ENCODE results near the gene SFTA2. TPM values are rescaled to one million over a fixed set of nuclear protein-coding genes. Genes with fewer than 3 reads are reported as not detected.
"Not testable (repeated sequence)": the region's sequence is repeated elsewhere in the genome, so short reads cannot be mapped to it uniquely, and the experiment has no call there.

SFTA2 gene
- not detected in 2 replicates for total RNA-seq (2014; rRNA removed; shearing (Covaris generic))
- not detected in 2 replicates for polyA plus RNA-seq (2014; cell fraction: nucleus; rRNA removed)

DNA sequence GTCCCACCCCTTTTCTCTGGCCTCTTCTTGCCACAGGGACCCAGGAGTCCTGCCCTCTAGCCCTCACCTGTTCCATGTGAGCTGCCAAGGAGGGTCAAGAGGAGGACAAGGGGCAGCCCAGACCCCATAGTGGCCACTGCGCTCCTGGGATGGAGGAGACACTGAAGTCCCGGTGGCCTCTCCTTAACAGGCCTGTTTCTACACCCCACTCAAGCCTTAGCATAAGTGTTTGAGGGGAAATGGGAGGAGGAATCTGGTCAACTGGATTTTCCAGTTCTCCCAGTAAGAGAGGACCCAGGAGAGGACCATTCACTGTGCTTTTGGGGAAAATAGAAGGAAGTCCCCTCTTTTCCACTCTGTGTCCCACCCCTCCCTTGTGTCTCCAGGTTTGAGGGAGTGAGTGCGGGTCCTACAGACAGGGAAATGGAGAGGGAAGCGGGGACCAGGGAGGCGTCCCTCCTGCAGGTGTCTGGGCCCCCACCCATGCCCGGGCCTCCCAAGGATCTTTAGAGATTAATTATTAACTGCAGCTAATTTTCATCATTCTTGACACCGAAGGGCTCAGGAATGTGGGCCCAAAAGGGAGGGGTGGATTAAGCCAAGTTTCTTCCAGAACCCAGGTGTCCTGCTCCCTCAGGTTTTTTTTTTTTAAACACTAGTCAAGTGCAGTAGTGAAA is at the start of gene SFTA2:
Gene SFTA2 (minus strand): TSS at position 202 of the 677 bp plus-strand sequence. CDS start 74 bp downstream, at position 128.
- no peak for DNase-seq (ENCODE audit: extremely low read depth, low read depth)

DNA sequence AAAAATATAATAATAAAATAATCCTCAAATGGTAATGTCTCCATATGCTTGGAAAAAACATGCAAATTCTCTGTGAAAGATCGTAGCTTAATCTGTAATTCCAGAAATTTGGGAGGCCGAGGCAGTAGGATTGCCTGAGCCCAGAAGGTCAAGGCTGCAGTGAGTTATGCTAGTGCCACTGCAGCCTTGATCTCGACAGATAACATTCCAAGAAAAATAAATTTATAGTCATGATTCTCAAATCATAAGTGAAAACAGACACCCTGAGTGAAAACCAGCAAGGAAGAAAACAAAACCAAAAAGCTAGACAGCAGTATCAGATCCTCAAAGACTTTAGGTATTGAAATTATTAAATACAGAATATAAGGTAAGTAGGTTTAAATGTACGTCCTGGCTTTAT is 47.7 kb upstream of the SFTA2 start:
- no peak for DNase-seq (ENCODE audit: extremely low read depth, low read depth)

DNA sequence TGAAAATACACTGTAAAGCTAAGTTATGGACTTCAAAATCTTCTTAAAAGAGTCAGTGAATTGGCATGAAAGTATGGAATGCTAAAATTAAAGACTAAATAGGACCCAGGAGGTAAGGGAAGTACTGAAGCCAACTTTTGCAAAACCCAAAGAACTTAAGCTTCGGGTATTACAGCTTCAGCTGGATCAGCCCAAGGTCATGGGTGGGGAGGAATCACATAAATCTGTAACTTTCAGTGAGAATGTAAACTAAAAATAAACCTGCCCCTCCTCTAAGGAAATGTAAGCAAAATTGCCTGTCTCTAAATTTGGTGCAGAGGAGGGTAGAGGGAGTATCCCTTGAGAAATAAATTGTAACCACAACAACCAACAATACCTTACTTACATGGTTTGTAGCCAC is 47.2 kb upstream of the SFTA2 start:
- DNase-seq (ENCODE audit: extremely low read depth, low read depth), result no peak

DNA sequence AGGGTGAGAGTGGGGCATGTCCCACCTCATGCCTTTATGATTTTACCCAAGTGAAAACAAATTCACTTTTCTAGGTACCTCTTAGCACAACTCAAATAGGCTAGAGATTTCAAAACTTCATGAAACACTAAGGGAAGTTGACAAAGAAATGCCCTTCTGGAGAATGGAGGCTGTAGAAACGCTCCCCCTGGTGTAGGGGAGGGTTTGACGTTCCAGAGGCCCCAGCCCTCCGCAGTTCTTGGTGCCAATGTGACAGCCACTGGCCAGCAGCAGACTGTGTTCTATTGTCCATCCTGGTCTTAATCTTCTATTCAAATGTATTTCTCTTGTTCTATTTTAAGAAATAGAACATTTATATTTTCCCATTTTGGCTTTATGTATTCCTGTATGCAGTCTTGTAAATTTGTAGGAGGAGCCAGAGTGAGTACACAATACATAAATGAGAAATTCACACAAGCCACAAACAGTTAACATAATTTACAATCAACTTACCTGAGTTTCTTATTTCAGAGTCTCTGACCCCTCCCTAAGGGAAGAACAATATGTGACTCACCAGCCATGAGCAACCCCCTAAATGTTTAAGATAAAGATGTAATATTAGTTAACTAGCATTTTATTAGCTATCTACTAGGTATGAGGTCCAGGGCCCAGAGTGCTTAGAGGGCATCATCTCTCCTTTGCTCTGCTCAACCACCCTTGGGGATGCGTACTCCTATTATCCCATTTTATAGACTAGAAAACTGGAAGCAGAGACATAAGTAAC is 42.7 kb upstream of the SFTA2 start:
- no peak for DNase-seq (ENCODE audit: extremely low read depth, low read depth)

DNA sequence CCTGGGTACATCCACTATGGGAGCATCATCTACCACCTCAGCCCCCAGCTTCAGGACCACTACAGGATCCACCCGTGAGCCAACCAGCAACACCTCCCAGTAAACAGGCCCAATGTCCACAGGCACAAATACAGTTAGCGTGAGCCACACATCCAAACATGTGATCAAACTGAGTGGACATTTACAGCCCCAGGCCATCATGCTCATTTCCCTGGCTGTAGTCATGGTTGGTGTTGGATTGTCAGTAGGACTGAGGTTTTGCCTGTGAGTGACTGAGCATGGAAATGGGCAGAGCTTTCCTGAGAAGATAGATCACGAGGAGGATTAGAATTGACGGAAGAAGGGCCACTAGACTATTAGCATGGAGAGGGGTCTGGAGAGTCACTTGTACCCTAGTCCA is 40.8 kb upstream of the SFTA2 start:
- no peak for DNase-seq (ENCODE audit: extremely low read depth, low read depth)

DNA sequence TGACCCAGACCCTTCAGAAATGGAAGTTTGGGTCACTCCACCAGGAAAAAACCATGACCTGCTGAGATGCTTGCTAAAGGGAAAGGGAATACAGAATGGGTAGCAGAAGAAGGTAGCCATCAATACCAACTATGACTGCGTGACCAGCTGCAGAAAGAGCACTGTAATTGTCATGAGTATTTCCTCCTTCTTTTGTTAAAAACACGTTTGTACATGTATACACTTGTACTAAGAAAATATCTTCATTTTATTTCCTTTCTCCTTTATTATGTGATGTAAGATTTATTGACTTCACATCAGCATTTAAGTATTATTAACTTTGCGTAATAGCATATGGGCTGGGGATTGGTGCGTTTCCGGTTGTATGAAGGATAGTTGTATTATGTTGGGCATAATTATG is 39.0 kb upstream of the SFTA2 start:
- DNase-seq (ENCODE audit: extremely low read depth, low read depth), result no peak

DNA sequence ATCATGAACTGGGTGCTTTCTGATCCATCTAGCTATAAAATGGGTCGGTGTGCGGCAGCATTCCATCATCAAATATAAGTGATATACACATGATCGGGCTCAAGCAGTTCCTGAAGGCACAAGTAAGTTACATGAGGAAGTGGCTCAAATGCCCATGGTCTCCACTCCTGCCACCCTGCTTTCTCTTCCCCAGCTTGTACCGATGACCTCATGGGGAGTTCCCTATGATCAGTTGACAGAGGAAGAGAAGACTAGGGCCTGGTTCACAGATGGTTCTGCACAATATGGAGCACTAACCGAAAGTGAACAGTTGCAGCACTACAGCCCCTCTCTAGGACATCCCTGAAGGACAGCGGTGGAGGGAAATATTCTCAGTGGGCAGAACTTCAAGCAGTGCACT is 37.2 kb upstream of the SFTA2 start:
- DNase-seq (ENCODE audit: extremely low read depth, low read depth), result not testable (repeated sequence)

DNA sequence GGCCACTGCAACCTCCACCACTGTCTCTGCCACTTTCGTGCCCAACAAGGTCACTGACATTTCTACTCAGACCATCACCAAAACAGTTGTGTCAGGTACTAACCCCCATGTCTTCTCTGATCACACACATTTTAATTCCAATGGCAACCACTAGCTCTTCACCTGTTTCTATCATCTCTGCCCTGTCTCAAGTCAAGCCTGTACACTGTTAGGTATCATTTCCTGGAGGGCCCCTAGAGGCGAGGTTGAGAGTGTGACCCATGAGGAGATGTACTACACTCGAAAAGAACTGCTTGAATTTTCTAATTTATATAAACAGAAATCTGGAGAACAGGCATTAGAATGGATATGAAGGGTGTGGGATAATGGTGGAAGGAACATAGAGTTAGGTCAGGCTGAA is 34.2 kb upstream of the SFTA2 start:
- DNase-seq (ENCODE audit: extremely low read depth, low read depth), result no peak

DNA sequence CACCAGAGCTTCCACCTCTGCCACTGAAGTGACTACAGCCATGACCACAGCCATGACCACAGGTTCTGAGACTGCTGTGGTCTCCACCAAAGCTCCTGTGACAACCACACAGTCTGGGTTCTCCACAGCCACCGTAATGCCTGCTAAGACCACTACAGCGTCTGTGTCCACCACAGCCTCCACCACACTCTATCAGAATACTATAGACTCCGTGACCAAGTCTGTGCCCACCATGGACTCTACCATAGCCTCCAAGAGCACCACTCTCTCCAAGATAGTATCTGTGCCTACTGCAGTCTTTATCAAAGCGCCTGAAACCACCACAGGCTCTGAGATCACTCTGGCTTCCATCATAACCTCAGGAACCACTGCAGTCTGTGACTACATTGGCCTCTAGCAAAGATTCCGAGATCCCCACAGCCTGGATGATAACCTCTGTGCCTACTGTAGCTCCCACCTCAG is 33.2 kb upstream of the SFTA2 start:
- DNase-seq (ENCODE audit: extremely low read depth, low read depth), result no peak

DNA sequence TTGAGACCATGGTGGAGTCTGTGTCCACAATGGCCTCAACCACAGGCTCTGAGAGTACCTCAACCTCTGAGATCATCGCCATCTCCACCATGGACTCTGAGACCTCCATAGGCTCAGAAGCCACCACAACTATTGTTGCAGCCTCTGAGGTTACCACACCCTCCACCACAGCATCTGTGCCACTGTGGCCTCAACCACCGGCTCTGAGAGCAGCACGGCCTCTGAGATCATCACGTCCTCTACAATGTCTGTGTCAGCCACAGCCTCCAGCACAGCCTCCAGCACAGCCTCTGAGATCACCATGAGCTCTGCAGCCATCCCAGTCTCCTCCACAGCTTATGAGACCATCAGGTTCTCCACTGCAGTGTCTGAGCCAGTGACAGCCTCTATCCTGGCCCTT is 32.1 kb upstream of the SFTA2 start:
- DNase-seq (ENCODE audit: extremely low read depth, low read depth), result no peak

DNA sequence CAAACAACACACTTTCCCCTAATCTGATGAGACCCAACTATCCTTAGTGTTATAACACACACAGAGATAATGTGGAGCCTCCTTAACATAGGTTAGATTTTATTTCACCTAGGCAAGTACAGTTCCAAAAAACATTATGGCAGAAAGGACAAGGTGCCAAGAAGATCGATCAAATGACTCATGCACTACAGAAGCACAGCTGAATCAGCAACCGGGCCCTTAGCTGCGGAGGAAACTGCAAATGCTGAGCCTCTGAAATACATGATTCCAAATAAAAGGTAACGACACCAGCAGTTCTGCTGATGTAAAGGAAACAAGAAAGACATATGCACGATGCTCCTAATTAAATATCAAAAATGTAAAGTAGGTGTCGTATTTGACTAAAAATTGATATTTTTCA is 31.7 kb upstream of the SFTA2 start:
- DNase-seq (ENCODE audit: extremely low read depth, low read depth), result no peak

DNA sequence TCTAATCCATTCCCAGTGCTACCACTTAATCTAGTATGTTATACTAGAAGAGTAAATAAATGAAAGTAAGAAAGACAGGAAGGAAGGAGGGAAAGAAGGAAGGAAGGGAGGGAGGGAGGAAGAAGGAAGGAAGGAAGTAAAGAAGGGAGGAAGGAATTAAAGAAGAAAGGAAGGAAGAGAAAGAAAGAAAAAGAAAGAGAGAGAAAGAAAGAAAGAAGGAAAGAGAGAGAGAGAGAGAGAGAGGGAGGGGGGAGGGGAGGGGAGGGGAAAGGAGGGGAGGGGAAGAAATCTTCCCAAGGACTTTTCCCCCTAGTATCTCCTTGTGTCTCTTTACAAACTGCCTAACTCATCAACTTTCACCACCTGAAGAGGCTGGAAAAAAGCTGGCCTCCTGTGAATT is 30.7 kb upstream of the SFTA2 start:
- DNase-seq (ENCODE audit: extremely low read depth, low read depth), result no peak

DNA sequence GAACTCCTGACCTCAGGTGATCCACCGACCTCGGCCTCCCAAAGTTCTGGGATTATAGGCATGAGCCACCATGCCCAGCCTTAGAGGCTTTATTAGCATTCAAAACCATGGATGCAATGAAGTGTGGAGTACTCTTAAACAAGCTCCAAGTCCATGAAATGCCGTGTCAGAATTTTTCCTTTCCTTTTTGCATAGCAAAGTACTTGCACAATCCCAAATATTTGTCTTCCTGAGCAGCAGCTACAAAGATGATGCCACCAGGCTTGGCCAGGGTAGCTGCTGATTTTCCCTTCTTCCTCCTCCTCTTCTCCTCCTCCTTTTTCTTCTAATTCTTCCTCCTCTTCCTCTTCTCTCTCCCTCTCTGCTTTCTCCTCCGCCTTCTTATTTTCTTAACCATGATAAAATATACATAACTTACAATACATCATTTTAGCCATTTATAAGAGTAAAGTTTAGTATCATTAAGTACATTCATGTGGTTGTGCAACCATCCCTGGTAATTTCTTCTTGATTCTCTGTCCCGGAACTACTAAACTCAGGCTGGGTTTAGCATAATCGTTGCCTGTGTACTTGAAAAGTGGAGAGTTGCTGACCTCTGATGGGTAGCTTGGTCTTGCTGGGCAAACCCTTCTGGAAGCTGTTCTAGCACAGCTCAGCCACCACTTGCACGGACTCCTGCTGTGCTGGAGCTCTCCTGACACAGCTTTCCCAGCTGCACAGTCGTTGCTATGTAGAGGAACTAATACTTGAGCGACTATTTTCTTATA is 29.1 kb upstream of the SFTA2 start:
- DNase-seq (ENCODE audit: extremely low read depth, low read depth), result no peak

DNA sequence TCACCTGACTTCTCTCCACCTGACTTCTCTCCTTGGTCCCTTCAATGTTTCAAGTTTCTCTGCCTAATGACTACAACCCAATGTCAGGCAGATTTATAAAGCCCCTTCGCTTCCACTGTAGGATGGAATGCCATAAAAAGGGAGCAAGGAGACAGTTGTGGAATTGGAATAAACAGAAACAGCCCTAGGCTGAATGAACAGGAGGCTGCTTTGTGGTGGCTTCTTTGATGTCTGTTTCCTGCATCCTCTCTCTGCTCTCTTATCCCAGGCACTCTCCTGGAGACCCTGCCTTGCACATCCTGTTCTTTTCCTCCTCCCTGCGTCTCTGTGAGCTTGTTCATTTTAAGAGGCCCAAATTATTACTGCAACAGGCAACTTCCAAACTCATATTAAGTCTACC is 25.7 kb upstream of the SFTA2 start:
- DNase-seq (ENCODE audit: extremely low read depth, low read depth), result no peak

DNA sequence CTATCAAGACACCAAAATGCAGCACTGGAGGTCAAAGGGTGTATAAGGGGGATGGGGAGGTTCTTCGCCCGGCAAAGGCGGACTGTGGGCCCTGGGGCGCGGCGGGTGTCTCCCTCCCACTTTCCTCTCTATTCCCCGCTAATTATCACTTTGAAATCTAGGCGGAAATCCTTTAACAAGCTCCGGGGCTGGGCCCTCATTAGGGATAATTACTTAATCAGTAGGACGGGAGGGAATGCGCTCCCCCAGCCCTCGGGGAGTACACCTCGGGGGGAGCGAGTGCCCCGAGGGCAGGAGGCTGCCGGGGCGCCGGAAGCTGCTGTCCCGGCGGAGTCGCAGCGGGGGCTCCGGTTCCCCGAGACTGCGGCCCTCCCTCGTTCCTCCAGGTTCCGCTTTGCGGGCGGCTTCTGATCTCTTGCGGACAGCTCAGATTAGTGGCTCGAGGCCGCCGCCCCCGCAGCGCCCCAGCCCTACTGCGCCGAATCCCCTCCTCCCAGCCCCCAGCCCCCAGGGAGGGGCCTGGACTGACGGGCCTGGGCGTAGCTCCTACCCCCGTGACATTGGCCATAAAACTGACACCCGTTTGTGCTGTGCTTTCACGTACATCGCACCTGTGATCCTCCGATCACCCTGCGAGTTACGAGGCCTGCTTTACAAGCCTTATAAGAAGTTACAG is 23.5 kb upstream of the SFTA2 start:
- no peak for DNase-seq (ENCODE audit: extremely low read depth, low read depth)

DNA sequence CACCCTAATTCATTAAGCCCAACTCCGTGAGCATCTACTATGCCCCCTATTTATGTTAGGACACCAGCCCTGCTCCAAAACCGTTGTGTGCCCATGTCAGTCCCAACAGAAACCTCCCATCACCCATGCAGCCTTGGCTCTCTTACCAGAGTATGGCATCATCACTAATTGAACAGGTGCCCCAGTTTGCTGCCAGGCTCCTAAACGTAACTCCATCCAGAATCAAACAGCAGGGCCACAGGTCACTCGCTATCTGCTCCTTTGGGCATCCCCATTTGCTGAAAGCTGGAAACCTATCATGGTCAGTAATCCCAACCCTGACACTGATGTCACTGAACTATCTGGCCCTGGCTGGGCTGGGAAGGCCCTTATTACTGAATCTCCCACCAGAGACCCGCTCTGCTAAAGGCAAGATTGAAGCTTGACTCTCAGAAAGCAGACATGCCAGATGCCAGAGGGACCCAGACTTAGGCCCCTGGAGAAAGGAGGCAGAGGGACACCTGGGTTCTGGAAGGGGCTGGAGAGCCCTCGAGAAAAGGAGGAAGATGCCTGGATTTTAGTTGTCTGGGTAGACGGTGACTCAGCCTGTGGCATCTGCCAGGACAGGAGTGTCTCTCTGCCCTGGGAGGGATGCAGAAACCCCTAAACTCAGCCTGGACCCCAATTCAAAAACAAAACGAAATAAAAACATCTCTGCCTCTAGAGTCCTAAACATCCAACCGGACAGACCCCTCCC is 22.8 kb upstream of the SFTA2 start:
- no peak for DNase-seq (ENCODE audit: extremely low read depth, low read depth)

DNA sequence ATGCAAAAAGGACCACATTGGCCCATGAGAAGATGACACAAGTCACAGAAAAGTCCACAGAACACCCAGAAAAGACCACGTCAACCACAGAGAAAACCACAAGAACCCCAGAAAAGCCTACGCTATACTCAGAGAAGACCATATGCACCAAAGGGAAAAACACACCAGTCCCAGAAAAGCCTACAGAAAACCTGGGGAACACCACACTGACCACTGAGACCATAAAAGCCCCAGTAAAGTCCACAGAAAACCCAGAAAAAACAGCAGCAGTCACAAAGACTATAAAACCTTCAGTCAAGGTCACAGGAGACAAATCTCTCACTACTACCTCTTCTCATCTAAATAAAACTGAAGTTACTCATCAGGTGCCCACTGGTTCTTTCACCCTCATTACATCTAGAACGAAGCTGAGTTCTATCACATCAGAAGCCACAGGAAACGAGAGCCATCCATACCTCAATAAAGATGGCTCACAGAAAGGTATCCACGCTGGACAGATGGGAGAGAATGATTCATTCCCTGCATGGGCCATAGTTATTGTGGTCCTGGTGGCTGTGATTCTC is 20.0 kb upstream of the SFTA2 start:
- DNase-seq (ENCODE audit: extremely low read depth, low read depth), result no peak

DNA sequence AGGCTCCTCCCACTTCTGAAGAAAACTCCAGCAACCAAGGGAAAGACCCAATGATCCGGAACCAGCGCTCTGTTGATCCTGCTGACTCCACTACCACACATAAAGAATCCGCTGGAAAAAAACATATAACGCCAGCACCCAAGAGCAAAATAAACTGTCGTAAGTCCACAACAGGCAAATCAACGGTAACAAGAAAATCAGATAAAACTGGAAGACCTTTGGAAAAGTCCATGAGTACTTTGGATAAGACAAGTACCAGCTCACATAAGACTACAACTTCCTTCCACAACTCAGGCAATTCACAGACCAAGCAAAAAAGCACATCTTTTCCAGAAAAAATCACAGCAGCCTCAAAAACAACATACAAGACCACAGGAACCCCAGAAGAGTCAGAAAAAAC is 16.8 kb upstream of the SFTA2 start:
- DNase-seq (ENCODE audit: extremely low read depth, low read depth), result no peak

DNA sequence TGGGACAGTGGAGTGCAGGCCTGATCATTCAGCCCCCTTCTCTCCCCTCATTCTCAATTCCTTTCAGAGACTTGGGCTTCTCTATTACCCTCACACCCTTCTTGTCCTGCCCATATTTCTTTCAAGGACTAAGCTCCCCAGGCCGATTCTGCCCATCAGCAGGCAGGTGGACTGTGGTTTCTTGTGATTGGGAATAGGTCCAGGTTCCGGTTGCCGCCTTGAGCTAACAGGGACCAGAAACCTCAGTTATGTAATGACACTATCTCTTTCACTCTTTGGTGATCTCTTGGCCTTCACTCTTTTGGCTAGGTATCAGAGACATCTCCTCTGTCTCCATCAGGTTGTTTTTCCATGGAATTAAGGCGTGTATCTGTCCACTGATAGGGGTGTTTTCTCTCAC is 15.3 kb upstream of the SFTA2 start:
- DNase-seq (ENCODE audit: extremely low read depth, low read depth), result no peak

DNA sequence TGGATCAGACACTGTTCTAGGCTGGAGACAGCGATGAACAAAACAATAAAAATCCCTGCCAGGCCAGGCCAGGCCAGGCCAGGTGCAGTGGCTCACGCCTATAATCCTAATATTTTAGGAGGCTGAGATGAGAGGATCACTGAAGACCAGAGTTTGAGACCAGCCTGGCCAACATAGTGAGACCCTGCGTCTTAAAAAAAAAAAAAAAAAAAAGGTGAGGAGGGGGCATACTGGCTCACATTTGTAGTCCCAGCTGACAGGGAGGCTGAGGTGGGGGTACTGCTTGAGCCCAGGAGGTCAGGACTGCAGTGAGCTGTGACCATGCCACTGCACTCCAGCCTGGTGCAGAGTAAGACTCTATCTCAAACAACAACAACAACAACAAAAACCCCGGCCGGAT is 13.3 kb upstream of the SFTA2 start:
- DNase-seq (ENCODE audit: extremely low read depth, low read depth), result no peak
